COLO829 (cell line): ENCODE results near the gene BPGM.

Experiments used
- DNase-seq: peaks from one replicate; pipeline ENCODE4 v3.0.0; 2012; ENCODE audit warnings: low spot score

Gene BPGM

GRCh38 chr7:134646425-134647305 is at the start of gene BPGM:
Gene BPGM (plus strand): TSS chr7:134646853. CDS start chr7:134661508, 14,655 bp downstream.
- DNase-seq = peak; percentile 100

GRCh38 chr7:134599371-134599770 is 47.3 kb upstream of the BPGM start:
- peak; percentile 59 for DNase-seq

- no peak for DNase-seq
Measured at GRCh38 chr7:134601459-134601858, 45.2 kb upstream of the BPGM start.

- peak; percentile 75 for DNase-seq
Measured at GRCh38 chr7:134602881-134603451, 43.7 kb upstream of the BPGM start.

GRCh38 chr7:134605978-134606923 is 40.4 kb upstream of the BPGM start:
- DNase-seq = peak; percentile 70

GRCh38 chr7:134611611-134612151 is 35.0 kb upstream of the BPGM start:
- no peak for DNase-seq

GRCh38 chr7:134612197-134612596 is 34.5 kb upstream of the BPGM start:
- DNase-seq = no peak

- DNase-seq = no peak
Measured at GRCh38 chr7:134613623-134614347, 32.9 kb upstream of the BPGM start.

GRCh38 chr7:134616611-134617010 is 30.0 kb upstream of the BPGM start:
- no peak for DNase-seq

GRCh38 chr7:134618756-134619530 is 27.7 kb upstream of the BPGM start:
- DNase-seq = no peak

- DNase-seq = peak; percentile 63
Measured at GRCh38 chr7:134619627-134620331, 26.9 kb upstream of the BPGM start.

- DNase-seq = no peak
Measured at GRCh38 chr7:134622303-134622995, 24.2 kb upstream of the BPGM start.

GRCh38 chr7:134623193-134623592 is 23.5 kb upstream of the BPGM start:
- DNase-seq = no peak

- no peak for DNase-seq
Measured at GRCh38 chr7:134625550-134625949, 21.1 kb upstream of the BPGM start.

- no peak for DNase-seq
Measured at GRCh38 chr7:134627109-134627774, 19.4 kb upstream of the BPGM start.

- DNase-seq = no peak
Measured at GRCh38 chr7:134627775-134628153, 18.9 kb upstream of the BPGM start.

- no peak for DNase-seq
Measured at GRCh38 chr7:134629445-134629844, 17.2 kb upstream of the BPGM start.

GRCh38 chr7:134630237-134630636 is 16.4 kb upstream of the BPGM start:
- DNase-seq = no peak

- no peak for DNase-seq
Measured at GRCh38 chr7:134630893-134631292, 15.8 kb upstream of the BPGM start.
